Suprapubic skin (tissue), 3 donors: ENCODE measurements around the gene SORL1-AS1.

ENCODE experiments used
- CTCF ChIP-seq, 2 donors: fragments of 200-600 bp in 1 of 2; fragments of 450-650 bp in 1 of 2; sonication (generic) in 1 of 2; IDR thresholded peaks; one replicate each; pipeline ENCODE4 v1.5.1; 2016 to 2019; ENCODE audit warnings: antibody characterized with exemption in 2 of 2, mild to moderate bottlenecking in 1 of 2, moderate library complexity in 1 of 2
- POLR2A ChIP-seq, 2 donors: fragments of 450-650 bp; IDR thresholded peaks; one replicate each; pipeline ENCODE4 v1.6.1; 2017; ENCODE audit warnings: antibody characterized with exemption in 2 of 2, mild to moderate bottlenecking in 2 of 2, moderate library complexity in 2 of 2

- no peak for TF ChIP-seq CTCF (IDR thresholded peaks at IDR 0.05)
- TF ChIP-seq POLR2A (IDR thresholded peaks at IDR 0.05): no peak
Observed at GRCh38 chr11:121443688-121444275, 9.0 kb downstream of the SORL1-AS1 start.
